Osteocyte (in vitro differentiated cells): ENCODE data around the gene MCRIP2. TPM values are rescaled to one million over a fixed set of nuclear protein-coding genes. Genes with fewer than 3 reads are reported as not detected.

Experiments
- DNase-seq: peaks from one replicate; pipeline ENCODE4 v3.0.0; 2021; ENCODE audit warnings: mixed read lengths; ENCODE audit not compliant: unreplicated experiment; ENCODE audit errors: extremely low spot score
- H3K27ac Mint-ChIP-seq: one replicate; pipeline ENCODE4 v1.8.0; 2021; ENCODE audit warnings: mild to moderate bottlenecking, mixed read lengths; ENCODE audit not compliant: unreplicated experiment
- H3K27me3 Mint-ChIP-seq: one replicate; pipeline ENCODE4 v1.8.0; 2021; ENCODE audit warnings: mixed read lengths; ENCODE audit not compliant: unreplicated experiment
- H3K36me3 Mint-ChIP-seq: one replicate; pipeline ENCODE4 v1.8.0; 2021; ENCODE audit warnings: mixed read lengths; ENCODE audit not compliant: unreplicated experiment
- H3K4me1 Mint-ChIP-seq: one replicate; pipeline ENCODE4 v1.8.0; 2021; ENCODE audit warnings: mixed read lengths; ENCODE audit not compliant: unreplicated experiment
- H3K4me3 Mint-ChIP-seq: one replicate; pipeline ENCODE4 v1.8.0; 2021; ENCODE audit warnings: mild to moderate bottlenecking, moderate library complexity, mixed read lengths; ENCODE audit not compliant: unreplicated experiment
- H3K9me3 Mint-ChIP-seq: one replicate; pipeline ENCODE4 v1.8.0; 2021; ENCODE audit warnings: mixed read lengths; ENCODE audit not compliant: unreplicated experiment
- CTCF ChIP-seq: fragments of 200-600 bp; sonication (generic); IDR thresholded peaks from 2 replicates; pipeline ENCODE4 v1.5.0; 2021; ENCODE audit warnings: antibody characterized with exemption, mild to moderate bottlenecking, moderate library complexity
- total RNA-seq: library from RNA; stranded (reverse); gene quantifications from 2 replicates; pipeline ENCODE4 v1.2.1, GENCODE V29; 2021

MCRIP2 gene
- total RNA-seq, 1 donor from 2014 or later: 11.3 TPM

GRCh38 chr16:672851-673250 lies 31.2 kb downstream of the MCRIP2 start:
- Mint-ChIP-seq H3K9me3 (no peaks in the 10 kb centered on the region), H3K36me3 (peaks cover 5% of the 10 kb centered on the region), H3K27me3 (no peaks in the 10 kb centered on the region), H3K27ac (no peak overlapping the region), H3K4me1 (peaks cover 9% of the 10 kb centered on the region), H3K4me3 (no peak overlapping the region)
- no peak for TF ChIP-seq CTCF
- no peak for DNase-seq

- H3K27me3 Mint-ChIP-seq: no peaks in the 10 kb centered on the region
- no peak overlapping the region for H3K4me3 Mint-ChIP-seq
- DNase-seq: no peak
- H3K4me1 Mint-ChIP-seq: peaks cover 9% of the 10 kb centered on the region
- no peaks in the 10 kb centered on the region for H3K9me3 Mint-ChIP-seq
- TF ChIP-seq CTCF: no peak
- no peak overlapping the region for H3K27ac Mint-ChIP-seq
- peaks cover 5% of the 10 kb centered on the region for H3K36me3 Mint-ChIP-seq
Measured at GRCh38 chr16:673399-673991, 31.9 kb downstream of the MCRIP2 start.

DNA sequence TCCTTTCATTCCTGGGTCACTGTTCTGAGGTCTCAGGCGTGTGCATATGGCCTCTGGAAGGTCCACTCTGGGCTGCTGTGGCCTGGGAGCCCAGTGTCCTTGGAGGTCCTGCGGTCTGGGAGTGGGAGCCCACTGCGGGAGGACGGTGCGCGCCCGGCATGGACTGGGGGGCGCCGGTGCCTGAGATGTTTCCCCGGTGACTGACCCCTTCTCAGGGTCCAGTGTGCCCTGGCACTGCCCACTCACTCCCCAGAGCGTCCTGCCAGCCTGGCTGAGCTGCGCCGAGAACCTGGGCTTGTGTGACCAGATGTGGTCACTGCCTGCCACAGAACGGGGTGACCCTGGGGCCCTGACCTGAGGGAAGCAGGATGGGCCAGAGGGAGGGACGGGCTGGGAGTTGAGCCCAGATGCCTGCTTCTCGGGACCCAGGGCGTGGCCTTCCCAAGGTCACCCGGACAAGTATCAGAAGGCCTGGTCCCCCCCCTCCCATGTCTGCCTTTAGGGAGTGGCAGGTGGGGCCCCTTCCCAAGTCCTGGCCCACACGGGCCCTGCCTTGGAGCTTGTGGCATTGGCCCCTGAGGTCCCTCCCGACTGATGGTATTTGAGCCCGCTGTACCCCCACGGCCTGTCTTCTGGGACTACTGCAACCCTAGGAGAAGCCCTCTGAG lies 32.7 kb downstream of the MCRIP2 start:
- H3K27me3 Mint-ChIP-seq: no peaks in the 10 kb centered on the region
- peaks cover 9% of the 10 kb centered on the region for H3K4me1 Mint-ChIP-seq
- no peak overlapping the region for H3K4me3 Mint-ChIP-seq
- no peak for TF ChIP-seq CTCF
- H3K36me3 Mint-ChIP-seq: peaks cover 5% of the 10 kb centered on the region
- no peak overlapping the region for H3K27ac Mint-ChIP-seq
- DNase-seq: no peak
- H3K9me3 Mint-ChIP-seq: no peaks in the 10 kb centered on the region

DNA sequence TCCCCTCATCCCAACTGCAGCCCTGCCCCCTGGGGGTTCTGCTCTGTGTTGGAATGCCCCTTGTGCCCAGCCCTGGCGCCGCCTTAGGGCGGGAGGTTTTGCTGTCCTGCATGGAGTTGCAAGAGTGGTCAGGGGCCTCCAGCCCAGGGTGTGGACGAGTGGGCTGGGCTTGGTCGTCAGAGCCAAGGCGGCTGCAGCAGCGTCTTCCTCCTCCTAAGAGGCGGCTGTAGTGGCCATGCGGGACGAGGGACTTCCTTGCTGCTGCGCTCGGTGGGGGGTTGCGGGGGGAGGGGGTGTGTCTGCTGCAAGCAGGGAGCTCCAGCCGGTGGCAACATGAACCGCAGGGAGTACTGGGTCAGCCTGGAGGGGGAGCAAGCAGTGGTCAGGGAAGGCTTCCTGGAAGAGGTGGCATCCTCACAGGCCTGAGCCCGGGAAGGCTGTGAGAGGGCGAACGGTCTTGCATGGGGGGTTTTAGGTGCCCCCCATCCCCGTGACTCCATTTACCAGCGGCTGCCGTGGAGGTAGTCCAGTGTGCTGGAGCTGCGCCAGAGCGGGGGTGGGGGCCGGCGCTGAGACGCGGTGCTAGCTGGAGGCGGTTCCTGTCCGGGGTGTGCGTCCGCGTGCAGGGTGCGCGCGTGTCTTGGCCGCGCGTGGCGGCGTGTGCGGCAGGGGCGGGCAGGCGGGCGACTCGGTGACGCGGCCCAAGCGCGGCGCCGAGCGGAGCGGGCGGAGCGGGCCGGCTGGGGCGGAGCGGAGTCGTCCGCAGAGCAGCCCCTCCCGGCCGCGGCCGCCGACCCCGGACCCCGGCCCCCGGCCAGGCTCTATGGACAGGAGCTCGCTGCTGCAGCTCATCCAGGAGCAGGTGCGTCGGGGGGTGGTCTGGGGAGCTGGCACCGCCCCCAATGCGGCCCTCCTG lies 33.6 kb downstream of the MCRIP2 start, which contains the start of gene RHBDL1:
Gene RHBDL1, plus strand, starts transcription at position 704 of the 916 bp plus-strand sequence. Its CDS starts 120 bp downstream, at position 824.
- Mint-ChIP-seq H3K27ac (no peak within 1 kb of the TSS), H3K4me1 (peaks cover 10% of the 10 kb centered on the region), H3K36me3 (peaks cover 2% of the 10 kb centered on the region), H3K27me3 (no peaks in the 10 kb centered on the region), H3K9me3 (no peaks in the 10 kb centered on the region), H3K4me3 (no peak within 1 kb of the TSS)
- no peak for TF ChIP-seq CTCF
- DNase-seq: no peak
